Spleen (tissue), 7 donors: Measurements from ENCODE around the gene RBM20.

Experiments used
- POLR2A ChIP-seq, 3 donors: fragments of 450-650 bp; IDR thresholded peaks; one replicate each; pipeline ENCODE4 v1.5.1; 2017; ENCODE audit warnings: antibody characterized with exemption in 3 of 3, mild to moderate bottlenecking in 1 of 3
- TF ChIP-seq, protein P1 (sequence below), 11 experiments: fragments of 200-600 bp in 7 of 11; fragments of 450-650 bp in 4 of 11; sonication (generic) in 4 of 11; IDR thresholded peaks in 8 of 11; conservative IDR thresholded peaks in 3 of 11; 1 replicate in 7 of 11; 2 replicates in 4 of 11; pipeline versions ENCODE4 v1.4.0 to v1.8.0; 2016 to 2021; ENCODE audit warnings: antibody characterized with exemption in 11 of 11, inconsistent platforms in 4 of 11, mild to moderate bottlenecking in 1 of 11
- donor health status: DM: no; HTN: no; CAD: no; lungs with moderate emphysema.
- donor health status: DM: no; HTN: no; CAD: no.
- donor health status: DM: no; HTN: no; CAD: no.

- no peak for TF ChIP-seq POLR2A (IDR thresholded peaks at IDR 0.05)
- TF ChIP-seq, protein P1, sequence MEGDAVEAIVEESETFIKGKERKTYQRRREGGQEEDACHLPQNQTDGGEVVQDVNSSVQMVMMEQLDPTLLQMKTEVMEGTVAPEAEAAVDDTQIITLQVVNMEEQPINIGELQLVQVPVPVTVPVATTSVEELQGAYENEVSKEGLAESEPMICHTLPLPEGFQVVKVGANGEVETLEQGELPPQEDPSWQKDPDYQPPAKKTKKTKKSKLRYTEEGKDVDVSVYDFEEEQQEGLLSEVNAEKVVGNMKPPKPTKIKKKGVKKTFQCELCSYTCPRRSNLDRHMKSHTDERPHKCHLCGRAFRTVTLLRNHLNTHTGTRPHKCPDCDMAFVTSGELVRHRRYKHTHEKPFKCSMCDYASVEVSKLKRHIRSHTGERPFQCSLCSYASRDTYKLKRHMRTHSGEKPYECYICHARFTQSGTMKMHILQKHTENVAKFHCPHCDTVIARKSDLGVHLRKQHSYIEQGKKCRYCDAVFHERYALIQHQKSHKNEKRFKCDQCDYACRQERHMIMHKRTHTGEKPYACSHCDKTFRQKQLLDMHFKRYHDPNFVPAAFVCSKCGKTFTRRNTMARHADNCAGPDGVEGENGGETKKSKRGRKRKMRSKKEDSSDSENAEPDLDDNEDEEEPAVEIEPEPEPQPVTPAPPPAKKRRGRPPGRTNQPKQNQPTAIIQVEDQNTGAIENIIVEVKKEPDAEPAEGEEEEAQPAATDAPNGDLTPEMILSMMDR (IDR thresholded peaks at IDR 0.05 in 8 of 11, conservative IDR thresholded peaks at IDR 0.05 in 3 of 11), result no peak
These were observed 185.7 kb downstream of the RBM20 start for GRCh38 chr10:110829721-110830410.
